HPDE6-E6E7 (cell line): Measurements from ENCODE around the gene PRPSAP1.
"Not testable (repeated sequence)": the region's sequence is repeated elsewhere in the genome, so short reads cannot be mapped to it uniquely, and the experiment has no call there.

Experiments
- DNase-seq: peaks from one replicate; pipeline ENCODE4 v3.0.0; 2011; ENCODE audit warnings: missing footprints; ENCODE audit errors: extremely low spot score

Gene PRPSAP1

GRCh38 chr17:76277300-76278267 is 76.1 kb downstream of the PRPSAP1 start:
- no peak for DNase-seq

- DNase-seq: no peak
These were observed 77.0 kb downstream of the PRPSAP1 start for GRCh38 chr17:76276461-76277299.

- DNase-seq: no peak
These were observed 77.7 kb downstream of the PRPSAP1 start for GRCh38 chr17:76276069-76276431.

DNA sequence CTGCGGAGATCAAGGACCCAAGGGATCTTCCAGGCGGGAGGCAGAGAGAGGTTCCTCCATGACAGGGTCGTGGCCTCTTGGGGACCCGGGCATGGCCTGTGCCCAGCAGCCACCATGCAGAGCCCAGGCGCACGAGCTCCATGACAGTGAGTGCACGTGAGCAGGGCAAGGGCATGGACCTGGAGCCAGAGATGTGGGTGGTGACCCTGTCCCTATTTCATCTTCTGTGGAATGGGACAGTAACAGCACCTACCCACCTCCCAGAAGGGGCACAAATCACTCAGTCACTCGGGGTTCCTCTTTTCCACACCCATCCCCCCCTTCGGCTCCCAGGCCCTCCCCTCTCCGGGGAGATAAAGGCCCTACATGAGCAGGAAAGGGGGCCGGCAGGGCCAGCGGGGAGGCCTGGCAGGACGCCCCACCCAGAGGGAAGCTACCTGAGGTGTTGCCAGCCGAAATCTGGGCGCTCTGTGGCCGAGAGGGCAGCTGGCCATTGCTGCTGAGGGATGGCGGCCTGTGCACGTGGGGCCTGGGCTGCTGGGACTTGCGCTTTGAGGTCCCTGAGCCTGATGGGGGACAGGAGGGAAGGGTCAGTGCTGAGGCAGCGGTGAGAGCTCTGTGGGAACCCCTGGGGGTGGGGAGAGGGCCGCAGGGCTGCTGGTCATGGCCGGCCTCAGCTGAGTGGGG is 78.2 kb downstream of the PRPSAP1 start:
- no peak for DNase-seq

DNA sequence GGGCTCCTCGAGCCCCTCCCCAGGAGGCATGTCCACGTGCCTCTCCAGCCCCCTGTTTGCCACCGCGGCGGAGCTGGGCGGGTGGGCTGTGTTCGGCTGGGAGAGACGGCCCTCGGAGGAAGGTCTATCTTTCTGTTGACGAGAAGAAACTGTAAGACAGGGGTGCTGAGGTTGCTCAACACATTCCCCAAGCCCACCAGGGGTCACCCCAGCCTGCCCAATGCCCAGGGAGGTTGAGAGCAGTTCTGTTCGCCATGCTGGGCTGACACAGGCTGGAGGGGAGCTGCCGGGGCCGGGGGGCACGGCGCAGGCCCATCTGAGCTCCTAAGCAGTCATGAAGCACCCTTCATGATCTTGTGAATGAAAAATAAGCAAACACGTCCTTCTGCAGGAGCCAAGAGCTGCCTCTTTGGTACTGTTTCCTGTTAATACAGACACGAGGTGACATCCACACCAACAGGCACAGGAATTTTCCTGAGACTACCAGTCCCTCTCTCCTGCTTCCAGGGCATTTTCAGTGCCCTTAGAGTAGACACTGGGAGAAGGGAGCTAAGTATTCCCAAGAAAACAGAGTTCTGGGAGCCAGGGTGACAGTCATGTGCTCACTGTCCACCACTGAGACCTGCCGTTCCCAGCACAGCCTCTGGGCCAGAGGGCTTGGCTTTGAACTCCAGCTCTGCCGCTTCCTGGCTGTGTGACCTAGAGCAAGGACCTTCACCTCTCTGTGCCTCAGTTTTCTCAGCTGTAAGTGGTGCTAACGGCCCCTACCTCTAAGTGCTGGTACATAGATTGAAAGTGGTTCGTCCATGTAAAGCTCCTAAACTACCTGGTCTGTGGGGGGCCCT is 79.4 kb downstream of the PRPSAP1 start:
- no peak for DNase-seq

- no peak for DNase-seq
These were observed 80.1 kb downstream of the PRPSAP1 start for GRCh38 chr17:76273445-76274111.

DNA sequence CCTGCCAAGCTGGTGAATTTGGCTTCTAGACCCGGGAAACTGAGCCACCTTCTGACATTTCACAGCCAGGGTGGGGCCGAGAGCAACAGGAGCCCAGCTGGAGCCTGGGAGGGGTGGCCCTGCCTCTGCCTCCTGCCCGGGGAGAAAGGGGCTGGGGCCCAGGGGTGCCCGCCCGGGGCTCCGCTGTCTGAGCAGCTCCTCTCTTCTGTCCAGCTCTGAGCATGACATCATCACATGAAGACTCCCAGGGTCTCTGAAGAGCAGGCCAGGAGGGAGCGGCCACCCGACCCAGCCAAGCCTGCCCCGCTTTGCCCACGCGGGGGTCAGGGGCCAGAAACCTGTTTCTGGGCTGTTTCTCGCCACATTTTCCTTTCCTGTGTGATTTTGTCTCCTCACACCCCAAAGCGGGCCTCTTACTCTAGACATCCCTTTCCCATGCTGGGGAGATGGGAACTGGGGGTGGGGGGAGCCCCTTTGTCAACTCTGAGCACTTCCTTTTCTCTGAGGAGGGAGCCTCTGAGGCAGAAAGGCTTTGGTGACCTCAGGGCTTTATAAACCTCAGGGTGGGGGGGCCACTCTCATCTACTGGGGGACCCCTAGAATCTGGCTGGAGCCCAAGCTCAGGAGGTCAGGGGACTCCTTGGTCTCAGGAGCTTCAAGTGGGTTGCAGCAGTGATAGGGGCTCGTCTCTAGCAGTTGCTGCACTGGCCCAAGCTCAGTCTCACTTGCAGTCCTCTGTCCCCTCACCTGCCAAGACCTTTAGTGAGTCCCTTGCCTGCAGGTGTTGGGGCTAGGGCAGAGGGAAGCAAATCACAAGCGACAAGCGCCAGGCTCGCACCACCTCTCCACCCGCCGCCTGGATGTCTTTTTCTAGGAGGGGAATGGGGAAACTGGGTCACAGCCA is 80.9 kb downstream of the PRPSAP1 start:
- DNase-seq: no peak

DNA sequence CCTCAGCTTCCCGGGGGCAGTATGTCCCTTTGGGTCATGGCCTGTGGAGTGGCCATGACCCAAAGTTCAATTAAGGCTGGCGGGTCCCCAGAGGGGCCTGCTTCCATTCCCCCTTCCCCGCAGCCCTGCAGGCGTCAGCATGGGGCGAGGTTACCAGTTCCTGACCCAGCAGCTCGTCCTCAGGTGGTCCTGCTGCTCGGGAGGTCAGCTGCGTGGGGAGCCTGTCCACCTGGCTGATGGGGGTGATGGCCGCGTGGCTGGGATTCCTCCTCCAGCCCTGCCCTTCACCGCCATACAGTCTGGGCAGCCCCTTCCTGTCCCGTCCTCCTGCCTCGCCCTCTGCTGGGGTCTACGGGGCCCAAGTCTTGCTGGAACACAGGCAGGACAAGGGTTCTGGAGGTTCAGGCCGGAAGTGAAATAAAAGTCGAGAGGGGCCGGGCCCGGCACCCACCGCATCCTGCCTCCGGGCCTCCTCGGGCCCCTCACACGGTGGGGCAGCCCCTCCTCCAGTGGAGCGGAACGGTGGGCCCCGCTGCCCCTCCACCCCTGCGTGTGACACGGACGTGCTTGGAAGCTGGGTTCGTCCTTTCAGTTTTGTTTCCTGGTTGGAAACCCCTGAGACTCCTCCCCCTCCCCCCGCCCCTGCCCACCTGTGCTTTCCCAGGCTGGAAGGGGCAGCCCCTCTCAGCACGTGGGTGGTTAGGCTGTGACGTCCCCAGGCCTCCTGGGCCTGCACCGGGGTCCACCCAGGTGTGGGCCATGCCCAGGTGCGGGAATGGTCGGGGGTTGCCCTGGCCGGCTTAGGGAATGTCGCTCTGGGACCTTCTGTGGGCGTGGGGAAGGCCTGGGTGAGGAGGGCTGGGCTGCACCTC is 81.8 kb downstream of the PRPSAP1 start:
- no peak for DNase-seq

DNA sequence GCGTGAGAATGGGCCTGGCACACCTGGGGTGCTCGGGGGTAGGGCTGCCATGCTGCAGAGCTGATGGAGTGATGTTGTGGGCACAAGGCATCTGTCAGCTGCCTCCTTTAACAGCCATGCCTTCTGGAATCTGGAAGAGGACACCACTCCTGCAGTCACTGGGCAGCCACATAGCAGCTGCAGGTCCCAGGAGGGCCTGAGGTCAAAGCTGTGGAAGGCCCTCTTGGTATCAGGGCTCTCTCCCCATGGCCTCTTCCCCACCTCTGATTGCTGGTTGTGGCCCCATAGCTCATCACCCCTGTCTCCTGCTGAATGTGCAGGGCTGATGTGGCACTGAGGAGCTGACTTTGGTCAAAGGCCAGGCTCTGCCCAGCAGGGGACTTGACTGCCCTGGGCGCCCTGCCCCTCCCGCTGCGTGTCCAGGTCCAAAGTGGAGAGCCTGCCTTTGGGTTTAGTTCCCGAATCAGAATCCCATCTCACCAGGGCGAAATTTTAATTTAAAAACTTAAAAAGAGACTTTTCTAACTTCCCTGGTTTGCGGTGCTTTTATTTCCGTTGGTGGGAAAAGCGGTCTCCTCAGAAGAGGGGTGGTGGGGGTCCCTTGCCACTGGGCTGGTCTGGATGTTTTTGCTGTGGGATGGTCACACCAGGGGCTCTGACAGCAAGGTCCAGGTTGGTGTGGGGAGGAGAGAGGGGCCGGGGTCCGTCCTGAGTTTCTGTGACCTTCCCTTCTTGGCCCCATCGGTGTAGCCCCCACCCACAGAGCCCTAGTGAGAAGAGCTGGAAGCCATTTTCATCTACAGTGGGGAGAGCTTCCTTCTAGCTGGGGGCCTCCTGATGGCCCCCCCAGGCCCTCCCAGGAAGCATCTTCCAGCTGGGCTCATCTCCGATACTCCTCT is 82.7 kb downstream of the PRPSAP1 start:
- DNase-seq: no peak

DNA sequence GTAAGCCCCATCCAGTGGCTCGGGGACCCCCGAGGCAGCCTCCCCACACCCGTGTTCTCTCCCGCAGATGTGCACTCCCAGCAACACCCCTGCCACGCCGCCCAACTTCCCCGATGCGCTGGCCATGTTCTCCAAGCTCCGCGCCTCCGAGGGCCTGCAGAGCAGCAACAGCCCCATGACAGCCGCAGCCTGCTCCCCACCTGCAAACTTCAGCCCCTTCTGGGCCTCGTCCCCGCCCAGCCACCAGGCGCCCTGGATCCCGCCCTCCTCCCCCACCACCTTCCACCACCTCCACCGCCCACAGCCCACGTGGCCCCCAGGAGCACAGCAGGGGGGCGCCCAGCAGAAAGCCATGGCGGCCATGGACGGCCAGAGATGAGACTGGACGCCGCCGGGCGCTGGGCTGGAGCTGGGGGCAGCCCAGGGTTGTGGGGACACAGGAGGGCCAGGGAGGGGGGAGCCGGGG is 83.6 kb downstream of the PRPSAP1 start:
- DNase-seq: no peak

DNA sequence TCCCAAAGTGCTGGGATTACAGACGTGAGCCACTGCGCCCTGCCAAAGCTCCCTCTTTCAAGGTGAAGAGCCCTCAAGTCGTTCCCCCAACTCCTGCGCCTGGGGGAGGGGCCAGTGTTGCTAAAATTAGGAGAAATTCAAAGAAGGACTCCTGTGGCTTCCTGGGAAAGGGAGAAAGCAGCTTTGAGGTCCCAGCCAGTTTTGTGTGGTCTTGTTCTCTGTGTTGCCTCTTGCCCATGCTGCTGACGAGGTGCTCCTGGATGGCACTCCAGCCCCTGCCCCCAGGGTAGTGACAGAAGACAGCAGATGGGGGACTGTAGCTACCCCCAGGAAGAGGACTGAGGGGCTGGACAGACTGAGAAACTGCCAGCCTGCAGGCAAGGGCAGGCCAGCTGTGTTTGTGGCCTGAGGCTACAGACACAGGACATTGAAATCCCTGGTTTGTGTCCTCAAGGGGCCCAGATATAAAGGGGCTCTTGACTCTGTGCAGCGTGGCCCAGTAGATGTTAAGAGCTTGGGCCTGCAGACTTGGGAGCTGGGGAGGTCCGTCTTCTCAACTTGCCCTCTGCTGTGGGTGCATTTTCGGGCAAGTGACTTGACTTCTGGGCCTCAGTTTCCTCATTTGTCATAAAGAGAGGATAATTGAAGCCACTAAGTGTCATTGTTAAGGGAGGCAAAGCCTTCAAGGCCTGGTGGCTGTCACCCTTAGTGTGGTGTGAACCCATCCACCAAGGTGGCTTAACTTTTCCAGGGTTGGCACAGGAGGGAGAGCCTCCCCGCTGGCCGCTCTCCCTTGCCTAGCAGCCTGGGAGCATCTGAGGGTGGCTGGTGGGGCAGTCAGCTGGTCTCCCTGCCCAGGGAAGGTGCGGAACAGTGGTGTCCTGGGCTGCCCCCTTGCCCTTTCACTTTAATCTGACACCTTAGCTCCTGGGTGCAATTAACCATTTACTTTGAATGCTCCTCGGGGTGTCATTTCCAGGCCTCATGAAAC is 84.4 kb downstream of the PRPSAP1 start:
- DNase-seq: no peak

DNA sequence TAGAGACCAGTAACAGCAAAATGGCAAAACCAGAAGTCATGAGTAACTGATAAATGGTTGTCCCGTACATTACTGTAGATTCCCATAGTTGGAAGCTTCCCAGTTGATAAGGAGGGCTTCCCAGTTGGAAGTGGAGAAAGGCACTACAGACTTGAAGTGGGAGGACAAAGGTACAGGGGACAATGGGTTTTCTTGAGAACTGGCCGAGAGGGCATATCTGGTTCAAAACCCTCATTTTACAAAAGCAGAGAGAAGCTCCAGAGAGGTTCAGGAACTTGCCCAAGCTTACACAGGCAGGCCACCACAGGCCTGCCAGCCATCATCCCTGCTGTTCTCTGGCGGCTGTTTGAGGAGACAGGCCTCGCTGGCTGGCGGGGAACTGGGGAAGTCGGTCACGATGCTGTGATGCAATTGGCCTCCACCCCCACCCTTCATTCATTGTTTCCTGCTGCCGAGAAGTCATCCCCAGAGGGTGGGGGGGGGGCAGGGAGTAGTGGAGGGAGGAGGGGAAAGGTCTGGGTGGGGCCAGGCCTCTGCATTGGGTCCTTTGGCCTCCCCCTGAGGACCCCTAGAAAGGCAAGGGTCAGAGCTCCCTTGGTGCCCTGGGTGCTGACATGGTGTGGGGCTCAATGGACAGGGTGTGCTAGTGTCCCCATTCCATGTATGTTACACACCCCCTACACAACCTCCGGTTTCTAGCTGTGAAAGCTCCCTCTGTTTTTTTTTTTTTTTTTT is 85.5 kb downstream of the PRPSAP1 start:
- DNase-seq: peak; percentile 76

DNA sequence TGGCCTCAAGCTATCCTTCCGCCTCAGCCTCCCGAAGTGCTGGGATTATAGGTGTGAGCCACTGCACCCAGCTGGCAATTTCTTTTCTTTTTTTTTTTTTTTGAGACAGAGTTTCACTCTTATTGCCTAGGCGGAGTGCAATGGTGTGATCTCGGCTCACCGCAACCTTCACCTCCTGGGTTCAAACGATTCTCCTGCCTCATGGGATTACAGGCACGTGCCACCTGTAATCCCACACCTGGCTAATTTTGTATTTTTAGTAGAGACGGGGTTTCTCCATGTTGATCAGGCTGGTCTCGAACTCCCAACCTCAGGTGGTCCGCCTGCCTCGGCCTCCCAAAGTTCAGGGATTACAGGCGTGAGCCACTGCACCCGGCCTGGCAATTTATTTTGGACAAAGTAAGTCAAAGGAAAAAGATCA is 86.1 kb downstream of the PRPSAP1 start:
- DNase-seq: not testable (repeated sequence)

DNA sequence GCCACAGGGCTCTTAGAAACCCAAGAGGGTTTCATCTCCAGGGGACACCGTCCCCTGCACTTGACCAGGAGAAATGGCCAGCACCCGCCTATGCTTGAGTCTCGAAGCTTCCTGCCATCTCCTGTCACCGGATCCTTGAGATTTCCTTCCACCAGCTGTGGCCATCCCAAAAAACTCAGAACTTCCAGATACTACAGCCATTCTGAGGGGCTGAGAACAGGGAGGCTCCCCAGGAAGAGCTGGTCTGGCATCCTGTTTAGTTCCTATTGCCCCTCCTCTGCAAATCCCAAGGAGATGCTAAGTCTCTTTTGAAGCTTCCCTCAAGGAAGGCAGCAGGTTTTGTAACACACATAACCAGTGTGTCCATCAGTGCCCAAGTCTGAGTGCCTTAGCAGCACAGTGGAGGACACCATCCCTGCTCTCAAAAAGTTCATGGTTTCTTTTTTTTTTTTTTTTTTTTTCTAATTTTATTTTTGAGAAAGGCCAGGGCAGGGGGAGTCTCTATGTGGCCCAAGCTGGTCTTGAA is 86.6 kb downstream of the PRPSAP1 start:
- DNase-seq: no peak

- no peak for DNase-seq
These were observed 87.3 kb downstream of the PRPSAP1 start for GRCh38 chr17:76266244-76266938.
